Gastrocnemius medialis (tissue), 4 donors: ENCODE measurements around the gene SKAP2.

Experiments
- POLR2A ChIP-seq, 2 donors: fragments of 450-650 bp; IDR thresholded peaks; one replicate each; pipeline ENCODE4 v1.6.1; 2017; ENCODE audit warnings: antibody characterized with exemption in 2 of 2, mild to moderate bottlenecking in 2 of 2, moderate library complexity in 2 of 2
- TF ChIP-seq, protein P1 (sequence below), 5 experiments: fragments of 450-650 bp in 3 of 5; fragments of 200-600 bp in 2 of 5; sonication (generic) in 2 of 5; IDR thresholded peaks in 4 of 5; conservative IDR thresholded peaks in 1 of 5; 1 replicate in 4 of 5; 2 replicates in 1 of 5; pipeline ENCODE4 v1.5.1; 2016 to 2019; ENCODE audit warnings: antibody characterized with exemption in 5 of 5, mild to moderate bottlenecking in 3 of 5, moderate library complexity in 3 of 5

DNA sequence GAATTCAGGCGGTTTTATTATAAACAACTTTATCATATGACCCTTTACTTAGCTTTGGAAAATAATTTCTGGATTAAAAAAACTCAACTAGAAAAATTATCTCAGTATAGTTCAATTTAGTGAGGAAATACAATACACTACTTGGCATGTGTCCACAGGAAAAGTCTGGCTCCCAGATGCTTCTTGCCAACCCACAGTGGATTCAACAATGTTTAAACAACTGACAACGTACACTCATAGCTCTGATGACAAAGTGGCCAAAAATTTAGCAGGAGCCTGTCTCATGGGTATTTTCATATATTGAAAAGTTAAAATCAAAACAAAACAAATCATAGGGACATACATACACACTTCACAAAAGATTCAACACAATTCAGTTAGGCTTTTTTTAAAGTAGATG is 158.8 kb downstream of the SKAP2 start:
- TF ChIP-seq, protein P1, sequence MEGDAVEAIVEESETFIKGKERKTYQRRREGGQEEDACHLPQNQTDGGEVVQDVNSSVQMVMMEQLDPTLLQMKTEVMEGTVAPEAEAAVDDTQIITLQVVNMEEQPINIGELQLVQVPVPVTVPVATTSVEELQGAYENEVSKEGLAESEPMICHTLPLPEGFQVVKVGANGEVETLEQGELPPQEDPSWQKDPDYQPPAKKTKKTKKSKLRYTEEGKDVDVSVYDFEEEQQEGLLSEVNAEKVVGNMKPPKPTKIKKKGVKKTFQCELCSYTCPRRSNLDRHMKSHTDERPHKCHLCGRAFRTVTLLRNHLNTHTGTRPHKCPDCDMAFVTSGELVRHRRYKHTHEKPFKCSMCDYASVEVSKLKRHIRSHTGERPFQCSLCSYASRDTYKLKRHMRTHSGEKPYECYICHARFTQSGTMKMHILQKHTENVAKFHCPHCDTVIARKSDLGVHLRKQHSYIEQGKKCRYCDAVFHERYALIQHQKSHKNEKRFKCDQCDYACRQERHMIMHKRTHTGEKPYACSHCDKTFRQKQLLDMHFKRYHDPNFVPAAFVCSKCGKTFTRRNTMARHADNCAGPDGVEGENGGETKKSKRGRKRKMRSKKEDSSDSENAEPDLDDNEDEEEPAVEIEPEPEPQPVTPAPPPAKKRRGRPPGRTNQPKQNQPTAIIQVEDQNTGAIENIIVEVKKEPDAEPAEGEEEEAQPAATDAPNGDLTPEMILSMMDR (IDR thresholded peaks at IDR 0.05 in 4 of 5, conservative IDR thresholded peaks at IDR 0.05 in 1 of 5): no peak
- no peak for TF ChIP-seq POLR2A (IDR thresholded peaks at IDR 0.05)
